WTC11 (cell line): Measurements from ENCODE around the gene CBY2. TPM values are rescaled to one million over a fixed set of nuclear protein-coding genes. Genes with fewer than 3 reads are reported as not detected.

Source experiments
- ATAC-seq: fragments of 200-7000 bp; cut with Tn5 transposase; 2 replicates; pipeline ENCODE4 v1.10.0; 2021; ENCODE audit warnings: mild to moderate bottlenecking, moderate library complexity
- CTCF ChIA-PET: fragments of 300-600 bp; sonication (Branson Sonifier 250); formaldehyde crosslinking; loops from one replicate; lab custom pipeline; 2021; ENCODE audit warnings: antibody characterized with exemption; lab: Charles Lee
- POLR2A ChIA-PET: fragments of 350-600 bp; sonication (Branson Sonifier 250); formaldehyde crosslinking; loops from one replicate; lab custom pipeline; 2021; ENCODE audit warnings: antibody characterized with exemption; lab: Charles Lee
- DNase-seq: peaks from one replicate; pipeline ENCODE4 v3.0.0; 2021; ENCODE audit warnings: low spot score
- H3K27ac Mint-ChIP-seq: 2 replicates; pipeline ENCODE4 v1.8.0; 2021; ENCODE audit warnings: mixed read lengths
- H3K27me3 Mint-ChIP-seq: 2 replicates; pipeline ENCODE4 v1.8.0; 2021; ENCODE audit warnings: low read depth, mild to moderate bottlenecking, moderate library complexity, mixed read lengths
- H3K36me3 Mint-ChIP-seq: 2 replicates; pipeline ENCODE4 v1.8.0; 2021; ENCODE audit warnings: mixed read lengths
- H3K4me1 Mint-ChIP-seq: 2 replicates; pipeline ENCODE4 v1.8.0; 2022; ENCODE audit warnings: mixed read lengths
- H3K4me3 Mint-ChIP-seq: 2 replicates; pipeline ENCODE4 v1.8.0; 2021; ENCODE audit warnings: mild to moderate bottlenecking, moderate library complexity, mixed read lengths
- H3K9me3 Mint-ChIP-seq: 2 replicates; pipeline ENCODE4 v1.8.0; 2021; ENCODE audit warnings: mixed read lengths
- AFF4 ChIP-seq: sonication (generic); formaldehyde crosslinking; IDR thresholded peaks from 2 replicates; pipeline ENCODE4 v1.8.1; 2023; ENCODE audit warnings: mild to moderate bottlenecking, missing genetic modification reagents, borderline replicate concordance
- CDX4 ChIP-seq: fragments of 250-450 bp; sonication (Bioruptor Pico); IDR thresholded peaks from 2 replicates; pipeline ENCODE4 v1.9.0; 2021; ENCODE audit warnings: moderate library complexity, mild to moderate bottlenecking, inconsistent platforms, borderline replicate concordance
- CREM ChIP-seq: sonication (generic); formaldehyde crosslinking; IDR thresholded peaks from 2 replicates; pipeline ENCODE4 v1.8.1; 2022; ENCODE audit warnings: mild to moderate bottlenecking, missing genetic modification reagents, moderate library complexity
- E2F5 ChIP-seq: sonication (generic); formaldehyde crosslinking; IDR thresholded peaks from 2 replicates; pipeline ENCODE4 v1.8.1; 2022; ENCODE audit warnings: mild to moderate bottlenecking, moderate library complexity, missing genetic modification reagents
- EMX1 ChIP-seq: fragments of 250-450 bp; sonication (Bioruptor Pico); IDR thresholded peaks from 2 replicates; pipeline ENCODE4 v1.8.0; 2021; ENCODE audit warnings: mild to moderate bottlenecking
- FOXK1 ChIP-seq: sonication (generic); formaldehyde crosslinking; IDR thresholded peaks from 2 replicates; pipeline ENCODE4 v1.8.0; 2022; ENCODE audit warnings: mild to moderate bottlenecking, moderate library complexity, missing genetic modification reagents
- GABPB1 ChIP-seq: sonication (generic); formaldehyde crosslinking; IDR thresholded peaks from 2 replicates; pipeline ENCODE4 v1.8.1; 2023; ENCODE audit warnings: mild to moderate bottlenecking, missing genetic modification reagents
- HMGA2 ChIP-seq: fragments of 250-450 bp; sonication (Bioruptor Pico); IDR thresholded peaks from 2 replicates; pipeline ENCODE4 v1.4.0; 2021; ENCODE audit warnings: mild to moderate bottlenecking, moderate library complexity
- IRF1 ChIP-seq: sonication (generic); formaldehyde crosslinking; IDR thresholded peaks from 2 replicates; pipeline ENCODE4 v1.8.0; 2023; ENCODE audit warnings: missing genetic modification reagents
- MYBL2 ChIP-seq: sonication (generic); formaldehyde crosslinking; IDR thresholded peaks from 2 replicates; pipeline ENCODE4 v1.8.1; 2023; ENCODE audit warnings: mild to moderate bottlenecking, moderate library complexity, missing genetic modification reagents
- NR2C2 ChIP-seq: sonication (generic); formaldehyde crosslinking; IDR thresholded peaks from 2 replicates; pipeline ENCODE4 v1.8.0; 2022; ENCODE audit warnings: mild to moderate bottlenecking, missing genetic modification reagents
- NR3C1 ChIP-seq: sonication (generic); formaldehyde crosslinking; conservative IDR thresholded peaks from 2 replicates; pipeline ENCODE4 v1.8.1; 2023; ENCODE audit warnings: low read depth, mild to moderate bottlenecking, missing genetic modification reagents
- PRRX2 ChIP-seq: fragments of 250-450 bp; sonication (Bioruptor Pico); IDR thresholded peaks from 2 replicates; pipeline ENCODE4 v1.8.0; 2021; ENCODE audit warnings: mild to moderate bottlenecking
- TEAD4 ChIP-seq: sonication (generic); formaldehyde crosslinking; IDR thresholded peaks from 2 replicates; pipeline ENCODE4 v1.8.0; 2022; ENCODE audit warnings: mild to moderate bottlenecking, missing genetic modification reagents
- USF2 ChIP-seq: sonication (generic); formaldehyde crosslinking; IDR thresholded peaks from 2 replicates; pipeline ENCODE4 v1.8.1; 2023; ENCODE audit warnings: mild to moderate bottlenecking, missing genetic modification reagents, moderate library complexity
- ZSCAN18 ChIP-seq: fragments of 250-450 bp; sonication (Bioruptor Pico); IDR thresholded peaks from 2 replicates; pipeline ENCODE4 v2.1.2; 2022; ENCODE audit warnings: mild to moderate bottlenecking, moderate library complexity
- total RNA-seq: library from RNA; stranded (reverse); gene quantifications from 3 replicates; pipeline ENCODE4 v1.2.3, GENCODE V29; 2021

CBY2 gene
- total RNA-seq, 1 experiment from 2014 or later: 0.74 TPM

- Mint-ChIP-seq H3K27ac (no peak overlapping the region), H3K4me1 (peaks cover 9% of the 10 kb centered on the region), H3K4me3 (no peak overlapping the region), H3K27me3 (no peaks in the 10 kb centered on the region; the same call in 1 of the 2 replicates), H3K9me3 (peaks cover 11% of the 10 kb centered on the region), H3K36me3 (no peaks in the 10 kb centered on the region)
- ATAC-seq (no peak), DNase-seq (no peak)
- CTCF ChIA-PET: interaction anchor here (1.9 kb wide), 1 partner anchor 22 kb away, joined by 6 read pairs; no protein-coding TSS in a partner anchor
- TF ChIP-seq IRF1 (CRISPR knock-in tag) (no peak), TEAD4 (CRISPR knock-in tag) (no peak), E2F5 (CRISPR knock-in tag) (no peak), NR3C1 (CRISPR knock-in tag) (no peak), GABPB1 (CRISPR knock-in tag) (no peak), FOXK1 (CRISPR knock-in tag) (no peak), HMGA2 (CRISPR knock-in tag) (no peak), AFF4 (no peak), EMX1 (CRISPR knock-in tag) (no peak), NR2C2 (CRISPR knock-in tag) (no peak), USF2 (CRISPR knock-in tag) (no peak), CDX4 (CRISPR knock-in tag) (no peak), ZSCAN18 (CRISPR knock-in tag) (no peak), PRRX2 (CRISPR knock-in tag) (no peak)
- POLR2A ChIA-PET: no interaction called here
Observed at GRCh38 chr13:45750566-45750965, 48.4 kb downstream of the CBY2 start.

- ChIA-PET POLR2A (no interaction called here), CTCF (interaction anchor here (0.5 to 1.9 kb wide), 2 partner anchors 23 to 39 kb away, joined by 3 to 6 read pairs; no protein-coding TSS in a partner anchor)
- H3K27ac Mint-ChIP-seq: no peak overlapping the region
- no peak for TF ChIP-seq CREM (CRISPR knock-in tag)
- no peak for TF ChIP-seq MYBL2 (CRISPR knock-in tag)
- H3K27me3 Mint-ChIP-seq: no peaks in the 10 kb centered on the region; the same call in 1 of the 2 replicates
- peaks cover 20% of the 10 kb centered on the region for H3K9me3 Mint-ChIP-seq
- H3K36me3 Mint-ChIP-seq: no peaks in the 10 kb centered on the region
- ATAC-seq (no peak), DNase-seq (no peak)
- no peak overlapping the region for H3K4me3 Mint-ChIP-seq
- H3K4me1 Mint-ChIP-seq: peaks cover 9% of the 10 kb centered on the region
Observed at GRCh38 chr13:45751885-45752284, 49.8 kb downstream of the CBY2 start.
